Sigmoid colon (tissue), 7 donors: ENCODE measurements around the gene ATP1A2. TPM values are rescaled to one million over a fixed set of nuclear protein-coding genes. Genes with fewer than 3 reads are reported as not detected.

ENCODE experiments used
- DNase-seq: peaks from one replicate; pipeline ENCODE4 v3.0.0-alpha.2; 2019
- H3K27ac ChIP-seq, 4 donors: fragments of 200-600 bp; sonication (generic); one replicate each; pipeline ENCODE4 v1.5.1; 2016 to 2019; ENCODE audit warnings: mild to moderate bottlenecking in 1 of 4
- H3K27me3 ChIP-seq, 3 donors: fragments of 200-600 bp; sonication (generic); one replicate each; pipeline ENCODE4 v1.5.1; 2019; ENCODE audit warnings: mild to moderate bottlenecking in 1 of 3
- H3K36me3 ChIP-seq, 4 donors: fragments of 200-600 bp; sonication (generic); one replicate each; pipeline ENCODE4 v1.5.1; 2016 to 2019
- H3K4me1 ChIP-seq, 4 donors: fragments of 200-600 bp; sonication (generic); one replicate each; pipeline ENCODE4 v1.5.1; 2017 to 2019
- H3K4me3 ChIP-seq, 4 donors: fragments of 200-600 bp; sonication (generic); one replicate each; pipeline ENCODE4 v1.5.1; 2017 to 2019; ENCODE audit warnings: mild to moderate bottlenecking in 2 of 4, moderate library complexity in 1 of 4
- H3K9me3 ChIP-seq, 4 donors: fragments of 200-600 bp in 3 of 4; sonication (generic) in 3 of 4; one replicate each; pipeline versions ENCODE4 v1.5.1 to v1.6.1; 2013 to 2019
- CTCF ChIP-seq, 4 experiments: fragments of 450-650 bp in 3 of 4; fragments of 200-600 bp in 1 of 4; IDR thresholded peaks; one replicate each; pipeline ENCODE4 v1.5.1; 2016 to 2019; ENCODE audit warnings: antibody characterized with exemption in 4 of 4, mild to moderate bottlenecking in 3 of 4, moderate library complexity in 2 of 4
- EP300 ChIP-seq, 4 donors: sonication (generic); formaldehyde crosslinking; IDR thresholded peaks; one replicate each; pipeline ENCODE4 v1.6.1; 2017; ENCODE audit warnings: antibody characterized with exemption in 4 of 4
- POLR2A ChIP-seq, 2 donors: fragments of 450-650 bp; IDR thresholded peaks; one replicate each; pipeline ENCODE4 v1.6.1; 2016; ENCODE audit warnings: antibody characterized with exemption in 2 of 2, mild to moderate bottlenecking in 2 of 2, moderate library complexity in 2 of 2
- POLR2AphosphoS5 ChIP-seq, 4 donors: sonication (generic); formaldehyde crosslinking; IDR thresholded peaks; one replicate each; pipeline ENCODE4 v1.6.1; 2017; ENCODE audit warnings: antibody characterized with exemption in 4 of 4
- WGBS, 2 donors: extraction: QIAGEN DNeasy Blood & Tissue Kit; methylation state at CpG; one replicate each; pipeline ENCODE4 v1.1.7; 2013; 5-methylcytosine and 5-hydroxymethylcytosine counted together
- intact Hi-C: fragments of 100-400 bp; cut with DNase I; formaldehyde crosslinking; loops from one replicate; pipeline ENCODE4 v1.15.1; 2023
- polyA plus RNA-seq, 3 donors: library from polyadenylated mRNA; stranded (reverse); fragments of 200-250 nt; gene quantifications; one replicate each; pipeline ENCODE4 v1.2.3, GENCODE V29; 2013
- total RNA-seq, 4 donors: library from RNA; depleted of rRNA; stranded (reverse); fragments of >200 nt; gene quantifications; one replicate each; pipeline ENCODE4 v1.1.0, GENCODE V29; 2016
- donor health status: healthy with polysubstance abuse.
- donor health status: Bipolar disorder and iron deficiency.
- donor health status: healthy.

ATP1A2 gene
- total and polyA plus RNA-seq, 7 donors = 0.92 to 153 (median 60.7) TPM

- H3K4me1 ChIP-seq = no peaks in the 10 kb centered on the region
- H3K27me3 ChIP-seq = no peaks in the 10 kb centered on the region
- H3K9me3 ChIP-seq = no peaks in the 10 kb centered on the region
- H3K27ac ChIP-seq = no peak overlapping the region
- 83 to 89% methylated on average over 12 of the region's 12 CpGs for WGBS, 2 donors
- DNase-seq = no peak
- no peak overlapping the region for H3K4me3 ChIP-seq
- intact Hi-C loops = no loop called here
- H3K36me3 ChIP-seq = no peaks in the 10 kb centered on the region
- TF ChIP-seq POLR2A (IDR thresholded peaks at IDR 0.05) (no peak), POLR2AphosphoS5 (IDR thresholded peaks at IDR 0.05) (no peak), CTCF (IDR thresholded peaks at IDR 0.05) (no peak), EP300 (IDR thresholded peaks at IDR 0.05) (no peak)
Observed at GRCh38 chr1:160166166-160166868, 50.8 kb downstream of the ATP1A2 start.

DNA sequence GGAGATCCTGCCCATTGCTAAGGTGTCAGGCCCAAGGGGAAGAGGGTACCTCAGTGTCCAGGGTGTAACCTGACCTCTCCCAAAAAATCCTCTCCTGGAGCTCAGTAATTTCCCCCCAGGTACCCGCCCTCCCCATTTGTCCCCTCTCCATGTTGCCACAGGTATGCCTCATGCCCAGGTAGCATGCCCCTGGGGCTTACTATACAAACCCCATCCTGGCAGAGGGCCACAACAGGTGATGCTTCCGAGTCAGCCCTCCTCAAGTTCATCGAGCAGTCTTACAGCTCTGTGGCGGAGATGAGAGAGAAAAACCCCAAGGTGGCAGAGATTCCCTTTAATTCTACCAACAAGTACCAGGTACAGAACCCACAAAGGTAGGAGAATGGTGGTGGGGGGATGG, 51.5 kb downstream of the ATP1A2 start:
- no peaks in the 10 kb centered on the region for H3K36me3 ChIP-seq
- no peak for TF ChIP-seq EP300 (IDR thresholded peaks at IDR 0.05)
- no peak for DNase-seq
- no peak overlapping the region for H3K27ac ChIP-seq
- 77 to 89% methylated on average over 4 of the region's 4 CpGs for WGBS, 2 donors
- no peak overlapping the region for H3K4me3 ChIP-seq
- no peaks in the 10 kb centered on the region for H3K4me1 ChIP-seq
- intact Hi-C loops = no loop called here
- no peaks in the 10 kb centered on the region for H3K27me3 ChIP-seq
- H3K9me3 ChIP-seq = no peaks in the 10 kb centered on the region

DNA sequence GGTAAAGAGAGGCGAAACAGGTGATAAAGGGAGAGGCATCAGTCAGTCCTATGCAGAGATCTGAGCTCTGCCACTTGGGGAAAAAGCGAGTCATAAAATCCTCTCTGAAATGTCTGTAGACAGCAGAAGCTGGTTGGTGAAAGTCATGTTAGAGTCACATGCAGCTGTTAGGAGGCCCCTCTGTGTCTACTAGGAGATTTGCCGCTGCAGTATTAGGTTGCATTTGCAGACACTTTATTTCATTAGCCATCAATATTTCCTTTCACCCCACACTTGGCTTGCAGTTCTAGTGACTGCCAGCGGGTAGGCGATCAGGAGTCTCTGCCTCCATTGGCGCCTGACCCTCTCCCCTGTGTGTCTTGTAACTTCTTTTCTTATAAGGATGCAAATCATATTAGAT, 52.0 kb downstream of the ATP1A2 start:
- Histone ChIP-seq H3K4me3 (no peak overlapping the region), H3K4me1 (no peaks in the 10 kb centered on the region), H3K36me3 (no peaks in the 10 kb centered on the region), H3K9me3 (no peaks in the 10 kb centered on the region), H3K27me3 (no peaks in the 10 kb centered on the region), H3K27ac (no peak overlapping the region)
- intact Hi-C loops = no loop called here
- DNase-seq = no peak
- TF ChIP-seq CTCF (IDR thresholded peaks at IDR 0.05) (no peak), EP300 (IDR thresholded peaks at IDR 0.05) (no peak), POLR2AphosphoS5 (IDR thresholded peaks at IDR 0.05) (no peak), POLR2A (IDR thresholded peaks at IDR 0.05) (no peak)
- WGBS, 2 donors = 91 to 93% methylated on average over 6 of the region's 6 CpGs

DNA sequence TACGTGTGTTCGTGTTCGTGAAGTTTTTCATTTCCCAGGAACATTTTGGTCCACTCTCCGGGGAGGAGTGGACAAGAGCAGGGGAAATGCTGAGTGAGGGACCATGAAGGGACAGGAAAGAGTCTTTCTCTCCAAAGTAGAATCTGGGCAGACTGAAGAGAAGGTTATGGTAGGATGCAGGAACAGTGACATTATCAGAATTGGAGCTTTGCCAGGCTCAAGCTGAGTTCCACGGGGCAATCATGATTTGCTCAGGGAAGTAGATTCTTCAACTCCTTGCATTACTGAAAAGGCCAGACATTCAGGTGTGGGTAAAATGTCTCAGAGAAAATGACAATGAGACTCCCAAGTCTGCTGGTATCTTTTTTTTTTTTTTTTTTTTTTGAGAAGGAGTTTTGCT, 52.5 kb downstream of the ATP1A2 start:
- H3K4me1 ChIP-seq = no peaks in the 10 kb centered on the region
- no peak for TF ChIP-seq POLR2A (IDR thresholded peaks at IDR 0.05)
- no peak for TF ChIP-seq POLR2AphosphoS5 (IDR thresholded peaks at IDR 0.05)
- no peak for TF ChIP-seq CTCF (IDR thresholded peaks at IDR 0.05)
- no peak for TF ChIP-seq EP300 (IDR thresholded peaks at IDR 0.05)
- H3K36me3 ChIP-seq = no peaks in the 10 kb centered on the region
- no peaks in the 10 kb centered on the region for H3K9me3 ChIP-seq
- no peak overlapping the region for H3K27ac ChIP-seq
- H3K4me3 ChIP-seq = no peak overlapping the region
- intact Hi-C loops = no loop called here
- no peak for DNase-seq
- H3K27me3 ChIP-seq = no peaks in the 10 kb centered on the region
- 79 to 80% methylated on average over 5 of the region's 5 CpGs for WGBS, 2 donors

DNA sequence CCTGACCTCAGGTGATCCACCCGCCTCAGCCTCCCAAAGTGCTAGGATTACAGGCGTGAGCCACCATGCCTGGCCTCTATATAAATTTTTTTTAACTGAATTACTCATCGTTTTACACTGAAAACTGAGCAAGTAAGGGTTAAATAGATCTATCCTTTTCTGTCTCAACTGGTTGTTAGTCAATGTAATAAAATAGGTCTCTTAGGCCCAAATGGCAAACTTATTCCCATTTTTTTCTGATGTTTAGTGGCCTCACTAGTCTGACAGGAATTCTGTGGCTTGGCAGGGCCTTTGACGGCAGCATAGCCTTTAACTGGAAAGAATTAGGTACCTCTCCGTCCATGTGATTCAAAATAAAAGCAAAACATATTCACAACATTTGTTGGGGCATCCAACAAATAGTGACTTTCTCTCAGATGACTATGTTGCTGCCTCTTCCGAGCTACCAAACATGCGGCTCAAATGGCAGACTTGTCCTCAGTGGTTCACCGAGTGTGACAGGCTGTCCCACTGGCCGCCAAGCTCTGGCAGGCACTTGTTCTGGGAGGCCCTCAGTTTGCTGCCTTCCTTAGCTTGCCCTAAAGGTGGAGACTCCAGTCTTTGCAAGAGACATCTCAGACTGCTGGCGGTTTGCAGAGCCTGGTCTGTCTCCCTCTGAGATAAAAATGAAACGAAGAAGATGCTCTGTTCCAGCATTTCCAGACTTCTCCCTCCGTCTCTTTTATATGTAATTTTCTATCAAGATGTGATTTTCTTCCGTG, 53.2 kb downstream of the ATP1A2 start:
- Histone ChIP-seq H3K9me3 (no peaks in the 10 kb centered on the region), H3K27ac (no peak overlapping the region), H3K4me3 (no peak overlapping the region), H3K27me3 (no peaks in the 10 kb centered on the region), H3K36me3 (no peaks in the 10 kb centered on the region), H3K4me1 (no peaks in the 10 kb centered on the region)
- intact Hi-C loops = no loop called here
- DNase-seq = no peak
- TF ChIP-seq EP300 (IDR thresholded peaks at IDR 0.05) (no peak), CTCF (IDR thresholded peaks at IDR 0.05) (no peak), POLR2A (IDR thresholded peaks at IDR 0.05) (no peak), POLR2AphosphoS5 (IDR thresholded peaks at IDR 0.05) (no peak)
- 79 to 85% methylated on average over 13 of the region's 13 CpGs for WGBS, 2 donors
